ENCODE data around the gene EVA1B.

DNA sequence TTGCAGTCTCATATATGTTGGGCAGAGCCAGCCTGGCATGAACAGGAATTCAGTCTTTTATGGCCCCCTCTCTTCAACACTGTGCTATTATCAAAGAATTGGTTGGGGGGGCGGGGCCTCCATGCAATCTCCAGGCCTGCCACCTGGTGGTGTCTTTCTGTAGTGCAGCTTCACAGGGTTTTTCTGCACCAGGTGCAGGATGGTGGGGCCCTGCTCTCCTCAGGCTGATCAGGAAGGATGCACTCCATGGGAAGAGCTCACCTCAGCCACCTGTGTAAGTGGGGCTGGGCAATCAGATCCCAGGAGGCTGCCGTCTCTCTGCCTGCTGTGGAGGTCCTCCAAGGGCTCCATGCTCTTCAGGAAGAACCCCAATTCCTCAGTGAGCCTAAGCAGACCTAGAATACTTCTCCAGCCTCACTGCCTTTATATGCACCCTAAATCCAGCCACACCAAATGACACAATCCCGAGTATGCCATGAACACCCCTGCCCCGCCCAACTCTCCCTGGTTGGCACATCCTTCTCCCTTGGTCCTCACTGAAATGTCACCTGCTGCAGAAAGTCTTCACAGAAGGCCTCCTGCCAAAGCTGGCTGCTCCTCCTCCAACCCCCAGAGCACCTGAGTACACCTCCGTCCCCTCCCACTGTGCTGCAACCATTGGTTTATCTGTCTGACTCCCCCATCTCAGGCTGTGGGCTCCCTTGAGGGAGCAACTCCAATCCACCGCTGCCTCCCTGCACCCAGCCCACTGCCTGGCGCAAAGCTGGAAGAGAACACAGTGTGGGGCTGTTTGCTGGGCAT, 45.8 kb upstream of the EVA1B start:
- TF ChIP-seq, protein P1, sequence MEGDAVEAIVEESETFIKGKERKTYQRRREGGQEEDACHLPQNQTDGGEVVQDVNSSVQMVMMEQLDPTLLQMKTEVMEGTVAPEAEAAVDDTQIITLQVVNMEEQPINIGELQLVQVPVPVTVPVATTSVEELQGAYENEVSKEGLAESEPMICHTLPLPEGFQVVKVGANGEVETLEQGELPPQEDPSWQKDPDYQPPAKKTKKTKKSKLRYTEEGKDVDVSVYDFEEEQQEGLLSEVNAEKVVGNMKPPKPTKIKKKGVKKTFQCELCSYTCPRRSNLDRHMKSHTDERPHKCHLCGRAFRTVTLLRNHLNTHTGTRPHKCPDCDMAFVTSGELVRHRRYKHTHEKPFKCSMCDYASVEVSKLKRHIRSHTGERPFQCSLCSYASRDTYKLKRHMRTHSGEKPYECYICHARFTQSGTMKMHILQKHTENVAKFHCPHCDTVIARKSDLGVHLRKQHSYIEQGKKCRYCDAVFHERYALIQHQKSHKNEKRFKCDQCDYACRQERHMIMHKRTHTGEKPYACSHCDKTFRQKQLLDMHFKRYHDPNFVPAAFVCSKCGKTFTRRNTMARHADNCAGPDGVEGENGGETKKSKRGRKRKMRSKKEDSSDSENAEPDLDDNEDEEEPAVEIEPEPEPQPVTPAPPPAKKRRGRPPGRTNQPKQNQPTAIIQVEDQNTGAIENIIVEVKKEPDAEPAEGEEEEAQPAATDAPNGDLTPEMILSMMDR (IDR thresholded peaks at IDR 0.05), result peak; percentile 89 to 95 (median 94)
- no peak for TF ChIP-seq POLR2A (IDR thresholded peaks at IDR 0.05)
